ENCODE data around the gene NTN4.

NTN4 gene

GRCh38 chr12:95653771-95654546 is 136.6 kb downstream of the NTN4 start:
- no peak for DNase-seq

DNA sequence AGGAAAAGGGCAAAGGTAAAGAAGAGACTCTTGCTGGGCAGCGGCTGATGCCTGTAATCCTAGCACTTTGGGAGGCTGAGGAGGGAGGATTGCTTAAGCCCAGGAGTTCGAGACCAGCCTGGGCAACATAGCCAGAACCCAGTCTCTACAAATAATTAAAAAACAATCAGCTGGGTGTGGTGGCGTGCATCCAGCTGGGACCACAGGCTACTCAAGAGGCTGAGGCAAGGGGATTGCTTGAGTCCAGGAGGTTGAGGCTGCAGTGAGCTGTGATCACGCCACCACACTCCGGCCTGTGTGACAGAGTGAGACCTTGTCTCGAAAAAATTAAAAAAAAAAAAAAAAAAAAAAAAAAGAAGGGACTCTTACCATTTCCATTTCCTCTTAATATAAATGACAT is 138.9 kb downstream of the NTN4 start:
- no peak for DNase-seq

DNA sequence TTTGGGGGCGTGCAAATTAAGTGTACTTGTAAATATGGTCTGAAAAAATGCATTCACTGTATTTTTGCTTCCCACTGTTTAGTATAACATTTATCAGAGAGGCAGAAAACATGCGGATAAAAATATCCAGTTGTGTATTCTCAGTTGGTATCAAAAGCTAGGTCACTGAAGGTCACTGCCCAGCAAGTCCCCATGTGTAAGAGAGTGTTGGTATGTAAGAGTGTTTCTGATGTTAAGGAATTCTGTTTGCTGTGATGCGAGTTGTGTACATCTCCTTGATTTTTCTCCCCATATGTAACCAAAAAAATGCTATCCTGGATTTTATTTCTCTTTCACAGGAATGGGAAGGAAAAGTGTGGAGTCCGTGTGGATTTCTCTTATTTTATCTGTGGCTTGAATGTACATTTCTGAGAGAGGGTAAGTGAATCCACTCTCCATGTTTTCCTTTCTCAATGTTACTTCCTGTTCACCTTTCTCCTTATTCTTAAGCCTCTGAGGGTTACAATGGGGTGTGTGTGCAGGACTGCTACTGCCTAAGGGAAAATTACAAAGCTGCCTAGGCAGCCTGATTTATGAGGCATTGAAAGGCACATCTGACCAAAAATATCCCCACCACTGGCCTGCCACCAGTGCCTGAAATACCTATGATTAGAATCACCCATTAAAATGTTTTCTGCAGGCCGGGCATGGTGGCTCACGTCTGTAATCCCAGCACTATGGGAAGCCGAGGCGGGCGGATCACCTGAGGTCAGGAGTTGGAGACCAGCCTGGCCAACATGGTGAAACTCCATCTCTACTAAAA is 141.4 kb downstream of the NTN4 start:
- no peak for DNase-seq

DNA sequence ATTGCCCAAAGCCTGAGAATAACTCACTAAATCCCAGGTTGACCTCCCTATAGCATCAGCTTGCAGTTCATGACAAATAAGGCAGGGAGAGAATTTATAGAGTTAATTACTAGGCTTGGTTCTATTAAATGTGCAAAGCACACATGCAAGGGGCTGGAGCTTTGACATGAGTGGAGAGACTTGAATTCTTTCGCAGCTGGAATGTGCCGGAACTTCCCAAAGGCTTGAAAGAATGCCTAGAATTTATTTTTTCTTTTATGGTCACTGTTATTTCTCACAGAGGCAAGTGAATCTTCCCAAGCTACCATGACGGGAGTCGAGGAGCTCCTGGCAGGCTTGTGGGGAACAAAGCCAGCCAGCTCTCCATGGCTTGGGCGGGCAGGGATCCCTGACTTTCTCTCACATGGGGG is 143.8 kb downstream of the NTN4 start:
- DNase-seq = no peak

GRCh38 chr12:95643256-95643655 is 147.3 kb downstream of the NTN4 start:
- no peak for DNase-seq

GRCh38 chr12:95642583-95642982 is 148.0 kb downstream of the NTN4 start:
- DNase-seq = no peak

DNA sequence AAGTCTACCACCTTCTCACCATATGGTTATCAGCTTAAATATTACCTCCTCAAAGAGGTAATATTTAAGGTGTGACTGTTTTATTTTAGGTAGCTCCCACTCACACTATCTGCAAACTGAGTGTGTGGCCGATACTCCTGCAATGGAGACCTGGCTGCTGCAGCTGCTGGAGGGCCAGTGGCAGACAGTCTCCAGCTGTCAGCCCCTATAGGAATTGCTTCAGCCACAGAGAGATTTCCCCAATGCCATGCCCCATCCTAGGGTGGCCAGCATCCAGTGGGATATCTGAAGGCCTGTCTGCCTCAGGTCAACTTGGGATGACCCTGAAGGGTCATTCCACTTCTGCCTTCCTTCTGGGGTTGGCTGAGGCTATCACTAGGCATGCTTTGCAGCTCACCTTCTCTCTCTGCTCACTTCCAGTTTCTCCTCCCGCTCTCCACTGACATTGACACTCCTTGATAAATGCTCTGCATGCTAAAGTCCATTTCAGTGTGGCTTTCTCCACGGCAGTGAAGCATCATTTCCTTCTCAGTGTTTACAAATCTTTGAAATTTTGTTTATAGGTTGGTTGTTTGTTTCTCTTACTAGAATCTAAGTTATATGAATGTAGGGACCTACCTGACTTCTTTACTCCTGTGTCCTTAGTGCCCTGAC is 149.1 kb downstream of the NTN4 start:
- no peak for DNase-seq

DNA sequence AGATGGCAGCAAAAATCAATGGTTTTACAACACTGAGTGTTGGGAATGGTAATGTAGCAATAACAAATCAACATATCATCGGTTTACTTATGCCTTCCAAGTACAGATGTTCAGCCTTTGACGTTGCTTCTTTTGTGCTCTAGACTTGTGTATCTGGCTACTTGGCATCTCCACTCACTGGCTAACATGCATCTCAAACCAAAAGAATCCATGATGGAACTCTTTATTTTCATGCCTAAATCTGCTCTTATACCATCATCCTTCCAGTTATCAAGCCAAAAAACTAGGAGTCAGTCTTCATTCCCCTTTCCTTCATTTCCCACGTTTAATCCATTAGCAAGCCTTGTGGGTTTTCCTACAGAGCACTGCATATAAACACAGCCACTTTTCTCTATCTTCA is 150.0 kb downstream of the NTN4 start:
- DNase-seq = no peak

DNA sequence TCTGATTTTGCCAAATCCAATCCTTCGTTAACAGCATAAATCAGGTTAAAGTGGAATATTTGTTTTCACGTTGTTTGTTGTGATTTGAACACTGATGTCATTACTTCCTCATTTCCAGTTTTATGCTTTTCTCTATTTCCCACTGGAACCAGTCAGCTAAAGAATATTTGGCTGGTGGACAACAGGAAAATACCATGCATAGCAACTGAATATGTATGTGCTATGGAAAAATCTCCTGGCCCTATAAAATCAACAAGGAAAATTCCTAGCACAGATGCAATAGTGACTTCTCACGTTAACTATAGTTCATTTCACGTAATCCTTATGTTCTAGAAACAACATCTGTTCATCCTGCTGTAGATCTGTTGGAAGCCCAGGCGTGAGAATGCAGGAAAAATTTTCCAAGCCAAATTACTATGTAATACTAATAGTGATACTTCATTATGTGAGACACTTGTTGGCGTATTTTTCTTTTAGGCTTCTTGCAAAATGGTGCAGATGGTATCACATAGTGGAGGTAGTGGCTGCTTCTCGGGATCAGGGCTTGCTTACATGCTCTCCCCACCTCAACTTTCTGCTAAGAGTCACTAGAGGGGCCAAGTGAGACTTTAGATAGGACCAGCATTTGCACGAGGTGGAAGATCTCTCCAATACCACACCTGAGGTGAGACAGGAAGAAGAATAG is 153.0 kb downstream of the NTN4 start:
- DNase-seq = no peak

GRCh38 chr12:95637010-95637409 is 153.6 kb downstream of the NTN4 start:
- DNase-seq = no peak

GRCh38 chr12:95634622-95635621 is 155.6 kb downstream of the NTN4 start:
- no peak for DNase-seq

DNA sequence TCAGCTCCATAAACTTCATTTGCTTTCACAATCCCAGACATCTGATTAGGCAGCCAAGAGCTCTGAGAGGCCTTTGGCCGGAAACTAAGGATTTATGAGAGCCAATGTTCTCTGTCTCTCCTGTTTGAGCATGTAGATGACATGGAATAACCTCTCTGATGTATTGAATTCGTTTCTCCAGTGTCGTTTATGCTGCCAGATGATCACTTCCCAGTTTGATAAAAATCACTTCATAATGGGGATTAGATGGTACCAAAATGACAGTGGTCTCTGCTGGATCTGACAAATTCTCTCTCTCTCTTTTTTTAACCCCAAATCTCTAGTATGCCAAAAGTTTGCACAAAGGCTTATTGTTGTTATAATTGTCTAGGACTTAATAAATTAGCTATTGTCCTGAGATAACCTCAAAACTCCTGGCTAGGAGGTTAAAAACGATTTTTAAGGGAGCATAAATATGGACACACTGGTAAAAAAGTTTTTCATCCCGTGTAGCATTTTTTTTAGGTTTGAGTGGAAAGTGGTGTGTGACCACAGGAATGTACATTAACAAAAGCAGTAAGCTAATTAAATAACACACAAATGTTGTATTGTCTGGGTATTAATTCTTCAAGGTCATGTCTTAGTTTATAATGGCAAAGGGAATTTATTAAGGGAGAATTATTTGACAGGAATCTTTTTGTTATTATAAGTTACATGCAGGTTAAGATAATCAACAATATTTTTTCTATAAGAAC is 156.7 kb downstream of the NTN4 start:
- no peak for DNase-seq

- peak in 1 of 2 donors; percentile 3 for DNase-seq
Measured at GRCh38 chr12:95633049-95633731, 157.4 kb downstream of the NTN4 start.

DNA sequence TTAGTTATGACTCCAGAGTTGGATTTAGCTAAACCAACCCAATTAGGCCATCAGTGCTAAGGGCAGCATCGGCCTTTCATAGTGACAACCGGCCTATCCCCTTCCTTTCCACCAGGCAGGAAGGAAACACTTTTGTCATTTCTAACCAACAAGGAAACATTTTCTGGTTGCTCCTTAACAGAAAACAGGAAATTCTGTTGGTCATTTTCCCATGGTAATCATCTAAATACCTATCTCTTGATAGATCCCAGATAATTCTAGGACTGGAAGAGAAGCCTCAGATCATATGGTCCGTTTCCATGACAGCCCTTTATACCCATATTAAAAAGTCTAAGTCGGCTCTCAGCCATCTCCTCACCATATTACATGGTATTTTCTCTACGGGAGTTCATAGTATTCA is 160.1 kb downstream of the NTN4 start:
- DNase-seq = no peak

DNA sequence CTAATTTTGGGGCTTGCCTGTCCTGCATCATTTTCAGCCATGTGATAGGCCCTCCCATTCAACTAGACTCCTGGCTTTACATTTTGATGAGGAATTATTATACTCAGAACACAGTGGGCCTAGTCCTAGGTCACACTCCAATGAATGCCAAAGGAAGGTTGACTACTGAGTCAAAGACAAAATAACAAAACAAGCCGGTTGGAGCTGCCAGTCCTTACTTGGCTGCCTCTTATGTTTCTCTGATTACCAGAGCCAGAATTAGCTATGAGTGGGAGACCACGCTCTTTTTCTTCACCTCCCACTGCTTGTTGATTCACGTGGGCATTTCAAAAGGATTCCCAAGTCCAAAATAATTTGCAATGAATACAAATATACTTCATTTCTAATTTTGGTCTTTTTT is 161.2 kb downstream of the NTN4 start:
- no peak for DNase-seq

DNA sequence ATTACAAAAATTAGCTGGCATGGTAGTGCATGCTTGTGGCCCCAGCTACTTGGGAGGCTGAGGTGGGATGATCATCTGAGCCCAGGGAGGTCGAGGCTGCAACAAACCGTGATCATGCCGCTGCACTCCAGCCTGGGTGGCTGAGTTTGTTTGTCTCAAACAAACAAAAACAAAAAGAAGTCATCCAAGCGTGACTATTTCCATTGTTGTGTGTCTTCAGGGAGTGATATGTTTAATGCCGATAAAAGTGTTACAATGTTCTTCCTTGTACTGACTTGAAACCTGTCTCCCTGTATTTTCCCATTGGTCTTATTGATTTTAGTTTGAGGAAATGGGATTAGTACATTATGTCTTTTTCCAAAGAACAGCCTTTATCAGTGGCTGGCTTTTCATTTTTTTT is 163.7 kb downstream of the NTN4 start:
- DNase-seq = no peak

DNA sequence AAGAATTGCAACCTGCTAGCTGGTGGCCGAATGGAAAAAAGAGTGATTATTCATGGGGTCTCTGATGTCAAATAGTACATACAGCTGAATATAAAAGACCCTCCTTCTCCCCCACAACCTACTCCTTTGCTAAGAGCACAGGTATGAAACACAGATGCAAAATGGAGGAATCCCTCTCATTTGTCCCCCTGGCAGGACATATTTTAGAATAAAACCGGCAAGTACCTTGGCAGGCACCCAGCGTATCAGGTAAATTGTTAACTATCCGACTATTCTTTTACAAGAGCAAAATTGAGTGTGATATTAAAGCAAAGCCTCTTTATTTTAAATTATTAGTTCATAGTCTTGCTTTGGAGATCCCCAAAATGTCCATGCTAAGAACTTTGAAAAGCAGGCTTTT is 165.6 kb downstream of the NTN4 start:
- DNase-seq = no peak

DNA sequence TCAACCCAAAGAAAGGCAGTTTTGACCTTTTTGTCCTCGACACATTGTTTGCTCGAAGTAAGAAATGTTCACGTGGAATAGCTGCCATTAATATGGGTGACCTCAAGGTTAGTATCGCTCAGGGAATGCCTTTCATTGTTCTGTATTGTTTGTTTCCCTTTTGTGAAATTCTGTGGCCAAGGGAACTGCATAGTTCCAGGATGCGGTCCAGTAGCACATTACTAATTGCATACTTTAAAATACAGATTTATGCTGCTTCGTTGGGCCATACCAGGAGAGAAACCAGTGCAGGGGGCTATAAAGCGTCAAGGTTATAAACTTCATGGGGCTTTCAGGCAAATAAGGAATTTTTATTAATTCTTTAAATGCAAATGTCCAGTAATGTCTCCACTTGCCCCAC is 166.0 kb downstream of the NTN4 start:
- no peak for DNase-seq

DNA sequence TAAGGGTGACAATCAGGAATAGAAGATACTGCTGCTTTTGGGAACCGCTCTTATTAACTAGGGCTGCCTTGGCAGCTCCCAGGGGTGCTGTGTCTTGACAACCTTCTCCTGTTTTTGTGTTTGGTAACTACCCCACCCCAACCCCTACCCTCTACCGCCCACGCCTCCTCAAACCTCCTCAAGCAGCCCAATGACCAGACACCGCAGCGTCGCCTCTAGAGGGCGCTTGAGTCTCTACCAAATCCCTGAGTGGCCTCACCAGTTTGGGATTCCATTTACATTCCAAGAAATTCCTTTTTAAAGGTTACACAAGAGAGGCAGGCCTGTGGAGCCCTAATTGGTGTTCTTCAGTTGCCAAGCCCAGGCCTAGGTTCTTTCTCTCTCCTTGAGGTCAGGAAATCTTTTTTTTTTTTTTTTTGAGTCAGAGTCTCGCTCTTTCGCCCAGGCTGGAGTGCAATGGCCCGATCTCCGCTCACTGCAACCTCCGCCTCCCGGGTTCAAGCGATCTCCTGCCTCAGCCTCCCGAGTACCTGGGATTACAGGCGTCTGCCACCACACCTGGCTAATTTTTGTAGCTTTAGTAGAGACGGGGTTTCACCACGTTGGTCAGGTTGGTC is 166.9 kb downstream of the NTN4 start:
- DNase-seq = peak; percentile 34 to 45

DNA sequence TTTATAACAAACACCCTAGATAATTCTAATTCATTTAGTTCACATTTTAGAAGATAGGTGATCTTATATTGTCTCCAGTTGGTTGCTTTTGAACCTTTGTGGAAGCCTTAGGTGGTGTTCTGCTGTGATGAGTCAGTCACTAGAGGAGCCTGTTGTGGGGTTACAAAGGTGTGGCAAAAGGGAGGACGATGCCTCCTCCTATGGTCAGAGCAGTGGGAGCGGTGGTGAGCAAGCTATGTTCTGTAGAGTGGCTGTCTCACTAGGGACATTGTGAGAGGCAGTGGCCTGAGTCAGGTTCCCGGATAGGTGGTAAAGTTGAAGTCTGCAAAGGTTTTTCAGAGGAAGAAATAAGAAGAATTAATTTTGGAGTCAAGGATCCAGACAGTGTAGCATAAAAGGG is 167.7 kb downstream of the NTN4 start:
- DNase-seq = no peak
